TTC549 (cell line): ENCODE data around the gene HLA-DPB1.
"Not testable (repeated sequence)": the region's sequence is repeated elsewhere in the genome, so short reads cannot be mapped to it uniquely, and the experiment has no call there.

Source experiments
- FAIRE-seq: peaks from 2 replicates; lab custom pipeline; 2012; peaks lifted over from hg19 to GRCh38; lab: Jason Lieb, UNC

Gene HLA-DPB1

GRCh38 chr6:33075568-33076405 is at the start of gene HLA-DPB1:
HLA-DPB1 (plus strand) TSS chr6:33075990; CDS start chr6:33076042, 52 bp downstream.
- peak; percentile 84 for FAIRE-seq

- no peak for FAIRE-seq
Measured at GRCh38 chr6:33028220-33028849, 47.5 kb upstream of the HLA-DPB1 start.

- no peak for FAIRE-seq
Measured at GRCh38 chr6:33029328-33030184, 46.2 kb upstream of the HLA-DPB1 start.

GRCh38 chr6:33030245-33030644 is 45.5 kb upstream of the HLA-DPB1 start:
- no peak for FAIRE-seq

GRCh38 chr6:33034554-33034953 is 41.2 kb upstream of the HLA-DPB1 start:
- no peak for FAIRE-seq

- FAIRE-seq: no peak
Measured at GRCh38 chr6:33036535-33036934, 39.3 kb upstream of the HLA-DPB1 start.

GRCh38 chr6:33040157-33040556 is 35.6 kb upstream of the HLA-DPB1 start:
- no peak for FAIRE-seq

- FAIRE-seq: no peak
Measured at GRCh38 chr6:33049323-33050013, 26.3 kb upstream of the HLA-DPB1 start.

- no peak for FAIRE-seq
Measured at GRCh38 chr6:33050014-33050810, 25.6 kb upstream of the HLA-DPB1 start.

- FAIRE-seq: no peak
Measured at GRCh38 chr6:33052627-33053026, 23.2 kb upstream of the HLA-DPB1 start.

GRCh38 chr6:33053230-33053629 is 22.6 kb upstream of the HLA-DPB1 start:
- FAIRE-seq: no peak

GRCh38 chr6:33057222-33058150 is 18.3 kb upstream of the HLA-DPB1 start:
- FAIRE-seq: no peak

- no peak for FAIRE-seq
Measured at GRCh38 chr6:33061987-33062386, 13.8 kb upstream of the HLA-DPB1 start.

- FAIRE-seq: not testable (repeated sequence)
Measured at GRCh38 chr6:33063435-33063834, 12.4 kb upstream of the HLA-DPB1 start.

- no peak for FAIRE-seq
Measured at GRCh38 chr6:33064723-33065122, 11.1 kb upstream of the HLA-DPB1 start.

- no peak for FAIRE-seq
Measured at GRCh38 chr6:33065312-33065711, 10.5 kb upstream of the HLA-DPB1 start.

GRCh38 chr6:33066917-33067521 is 8.8 kb upstream of the HLA-DPB1 start:
- no peak for FAIRE-seq

GRCh38 chr6:33069021-33069738 is 6.6 kb upstream of the HLA-DPB1 start:
- no peak for FAIRE-seq

GRCh38 chr6:33070909-33071308 is 4.9 kb upstream of the HLA-DPB1 start:
- no peak for FAIRE-seq
